ENCODE data around the gene MTREX. TPM values are rescaled to one million over a fixed set of nuclear protein-coding genes. Genes with fewer than 3 reads are reported as not detected.

MTREX gene
- polyA plus RNA-seq, 6 donors from 2014 or later = 15.7 to 32.8 (median 25.5) TPM

GRCh38 chr5:55429221-55429612, 121.4 kb downstream of the MTREX start:
- Mint-ChIP-seq H3K27me3 (no peaks in the 10 kb centered on the region), H3K4me3 (peak overlapping the region in 1 of 8 donors; percentile 25), H3K9me3 (peaks cover 13 to 48% (median 26%) of the 10 kb centered on the region in 7 donors), H3K4me1 (no peaks in the 10 kb centered on the region), H3K36me3 (peaks cover 56 to 64% of the 10 kb centered on the region in 2 donors), H3K27ac (peak overlapping the region in 1 of 6 donors; percentile 11)
- DNase-seq (no peak), ATAC-seq (ENCODE audit: low read depth in 2 of 2) (no peak)

- H3K27ac Mint-ChIP-seq = peak overlapping the region in 2 of 6 donors; percentile 20 to 53
- H3K4me3 Mint-ChIP-seq = peak overlapping the region in 1 of 8 donors; percentile 25
- no peaks in the 10 kb centered on the region for H3K4me1 Mint-ChIP-seq
- DNase-seq (no peak), ATAC-seq (ENCODE audit: low read depth in 2 of 2) (no peak)
- peaks cover 16 to 53% (median 30%) of the 10 kb centered on the region in 7 donors for H3K9me3 Mint-ChIP-seq
- no peaks in the 10 kb centered on the region for H3K27me3 Mint-ChIP-seq
- peaks cover 61 to 69% of the 10 kb centered on the region in 2 donors for H3K36me3 Mint-ChIP-seq
These were observed 121.9 kb downstream of the MTREX start for GRCh38 chr5:55429613-55430253.

- peak overlapping the region in 2 of 6 donors; percentile 34 to 69 for H3K27ac Mint-ChIP-seq
- peaks cover 25 to 69% (median 38%) of the 10 kb centered on the region in 7 donors for H3K9me3 Mint-ChIP-seq
- no peaks in the 10 kb centered on the region for H3K4me1 Mint-ChIP-seq
- peaks cover 68 to 82% of the 10 kb centered on the region in 2 donors for H3K36me3 Mint-ChIP-seq
- H3K27me3 Mint-ChIP-seq = no peaks in the 10 kb centered on the region
- DNase-seq (no peak), ATAC-seq (ENCODE audit: low read depth in 2 of 2) (no peak)
- H3K4me3 Mint-ChIP-seq = peak overlapping the region in 1 of 8 donors; percentile 37
These were observed 124.8 kb downstream of the MTREX start for GRCh38 chr5:55432549-55432948.

GRCh38 chr5:55437452-55437851, 129.7 kb downstream of the MTREX start:
- no peak for ATAC-seq (ENCODE audit: low read depth in 2 of 2)
- Mint-ChIP-seq H3K9me3 (peaks cover 12 to 32% (median 24%) of the 10 kb centered on the region in 7 donors), H3K36me3 (peaks cover 29 to 35% of the 10 kb centered on the region in 2 donors), H3K27ac (no peak overlapping the region), H3K4me1 (peaks cover 0 to 5% (median 4%) of the 10 kb centered on the region in 3 donors), H3K27me3 (no peaks in the 10 kb centered on the region), H3K4me3 (no peak overlapping the region)
- DNase-seq = no peak

- ATAC-seq (ENCODE audit: low read depth in 2 of 2) = no peak
- no peak overlapping the region for H3K27ac Mint-ChIP-seq
- no peak for DNase-seq
- peaks cover 0 to 5% (median 4%) of the 10 kb centered on the region in 3 donors for H3K4me1 Mint-ChIP-seq
- H3K36me3 Mint-ChIP-seq = peaks cover 25 to 31% of the 10 kb centered on the region in 2 donors
- no peaks in the 10 kb centered on the region for H3K27me3 Mint-ChIP-seq
- peaks cover 11 to 28% (median 21%) of the 10 kb centered on the region in 7 donors for H3K9me3 Mint-ChIP-seq
- H3K4me3 Mint-ChIP-seq = no peak overlapping the region
These were observed 130.0 kb downstream of the MTREX start for GRCh38 chr5:55437859-55438206.

- DNase-seq (no peak), ATAC-seq (ENCODE audit: low read depth in 2 of 2) (no peak)
- Mint-ChIP-seq H3K27ac (peak overlapping the region in 3 of 6 donors; percentile 3 to 57 (median 33)), H3K4me1 (peaks cover 0 to 5% (median 4%) of the 10 kb centered on the region in 3 donors), H3K27me3 (no peaks in the 10 kb centered on the region), H3K4me3 (no peak overlapping the region), H3K36me3 (peaks cover 25 to 26% of the 10 kb centered on the region in 2 donors), H3K9me3 (peaks cover 10 to 24% (median 17%) of the 10 kb centered on the region in 7 donors)
These were observed 131.2 kb downstream of the MTREX start for GRCh38 chr5:55438998-55439397.

GRCh38 chr5:55440188-55440646, 132.4 kb downstream of the MTREX start:
- DNase-seq (no peak), ATAC-seq (ENCODE audit: low read depth in 2 of 2) (no peak)
- H3K9me3 Mint-ChIP-seq = peaks cover 3 to 12% (median 5%) of the 10 kb centered on the region in 7 donors
- H3K27ac Mint-ChIP-seq = peak overlapping the region in 2 of 6 donors; percentile 3 to 8
- H3K4me3 Mint-ChIP-seq = no peak overlapping the region
- H3K36me3 Mint-ChIP-seq = peaks cover 13 to 14% of the 10 kb centered on the region in 2 donors
- no peaks in the 10 kb centered on the region for H3K27me3 Mint-ChIP-seq
- H3K4me1 Mint-ChIP-seq = peaks cover 0 to 7% (median 5%) of the 10 kb centered on the region in 3 donors

- peaks cover 0 to 7% (median 5%) of the 10 kb centered on the region in 3 donors for H3K4me1 Mint-ChIP-seq
- peaks cover 0 to 3% (median 3%) of the 10 kb centered on the region in 7 donors for H3K9me3 Mint-ChIP-seq
- no peak overlapping the region for H3K4me3 Mint-ChIP-seq
- no peaks in the 10 kb centered on the region for H3K27me3 Mint-ChIP-seq
- H3K36me3 Mint-ChIP-seq = peaks cover 4 to 6% of the 10 kb centered on the region in 2 donors
- no peak for ATAC-seq (ENCODE audit: low read depth in 2 of 2)
- DNase-seq = no peak
- peak overlapping the region in 1 of 6 donors; percentile 34 for H3K27ac Mint-ChIP-seq
These were observed 133.4 kb downstream of the MTREX start for GRCh38 chr5:55441107-55441771.

GRCh38 chr5:55441954-55442353, 134.2 kb downstream of the MTREX start:
- Mint-ChIP-seq H3K4me3 (no peak overlapping the region), H3K36me3 (peaks cover 0 to 4% of the 10 kb centered on the region in 2 donors), H3K27me3 (no peaks in the 10 kb centered on the region), H3K27ac (peak overlapping the region in 1 of 6 donors; percentile 73), H3K9me3 (no peaks in the 10 kb centered on the region), H3K4me1 (peaks cover 0 to 7% (median 5%) of the 10 kb centered on the region in 3 donors)
- ATAC-seq (ENCODE audit: low read depth in 2 of 2) (no peak), DNase-seq (no peak)

- ATAC-seq (ENCODE audit: low read depth in 2 of 2) (no peak), DNase-seq (no peak)
- Mint-ChIP-seq H3K4me1 (peaks cover 0 to 3% (median 0%) of the 10 kb centered on the region in 3 donors), H3K9me3 (no peaks in the 10 kb centered on the region), H3K27ac (peak overlapping the region in 1 of 6 donors; percentile 71), H3K4me3 (no peak overlapping the region), H3K36me3 (peaks cover 0 to 10% of the 10 kb centered on the region in 2 donors), H3K27me3 (no peaks in the 10 kb centered on the region)
These were observed 138.0 kb downstream of the MTREX start for GRCh38 chr5:55445791-55446190.

- no peak for DNase-seq
- Mint-ChIP-seq H3K27ac (peak overlapping the region in 1 of 6 donors; percentile 41), H3K4me3 (no peak overlapping the region)
These were observed 139.0 kb downstream of the MTREX start for GRCh38 chr5:55446640-55447351.

GRCh38 chr5:55450050-55450765, 142.4 kb downstream of the MTREX start:
- Mint-ChIP-seq H3K27ac (no peak overlapping the region), H3K4me1 (peaks cover 0 to 3% (median 2%) of the 10 kb centered on the region in 3 donors), H3K4me3 (no peak overlapping the region), H3K9me3 (no peaks in the 10 kb centered on the region), H3K36me3 (peaks cover 0 to 20% of the 10 kb centered on the region in 2 donors), H3K27me3 (no peaks in the 10 kb centered on the region)
- ATAC-seq (ENCODE audit: low read depth in 2 of 2) = no peak
- DNase-seq = no peak

More at GRCh38 chr5:55446640-55447351, 139.0 kb downstream of the MTREX start:
- ATAC-seq (ENCODE audit: low read depth in 2 of 2) = no peak
- Mint-ChIP-seq H3K9me3 (no peaks in the 10 kb centered on the region), H3K27me3 (no peaks in the 10 kb centered on the region), H3K36me3 (peaks cover 0 to 11% of the 10 kb centered on the region in 2 donors), H3K4me1 (peaks cover 0 to 3% (median 0%) of the 10 kb centered on the region in 3 donors)

- no peaks in the 10 kb centered on the region for H3K27me3 Mint-ChIP-seq
- DNase-seq (no peak), ATAC-seq (ENCODE audit: low read depth in 2 of 2) (no peak)
- H3K27ac Mint-ChIP-seq = no peak overlapping the region
- peaks cover 0 to 16% of the 10 kb centered on the region in 2 donors for H3K36me3 Mint-ChIP-seq
- peaks cover 0 to 3% (median 2%) of the 10 kb centered on the region in 3 donors for H3K4me1 Mint-ChIP-seq
- no peak overlapping the region for H3K4me3 Mint-ChIP-seq
- no peaks in the 10 kb centered on the region for H3K9me3 Mint-ChIP-seq
These were observed 144.2 kb downstream of the MTREX start for GRCh38 chr5:55451976-55452375.

Measured in naive B cell (primary cell).